Hematopoietic multipotent progenitor cell treated with erythropoietin and hydrocortisone succinate and interleukin-3 and kit ligand, for 8 days (in vitro differentiated cells): ENCODE data around the gene SPRTN.

Source experiments
- DNase-seq: peaks from one replicate; pipeline ENCODE4 v3.0.0-alpha.2; 2015

Gene SPRTN

GRCh38 chr1:231338270-231339128, at the start of gene SPRTN:
TSS of gene SPRTN (plus strand) at chr1:231338293. CDS start at chr1:231338384, 91 bp downstream.
- no peak for DNase-seq

- DNase-seq = no peak
Measured at GRCh38 chr1:231295938-231296337, 42.2 kb upstream of the SPRTN start.

- DNase-seq = no peak
Measured at GRCh38 chr1:231301990-231302389, 36.1 kb upstream of the SPRTN start.

GRCh38 chr1:231310391-231310934, 27.6 kb upstream of the SPRTN start:
- DNase-seq = no peak

- no peak for DNase-seq
Measured at GRCh38 chr1:231311720-231312431, 26.2 kb upstream of the SPRTN start.

- no peak for DNase-seq
Measured at GRCh38 chr1:231312432-231312788, 25.7 kb upstream of the SPRTN start.

GRCh38 chr1:231313661-231314060, 24.4 kb upstream of the SPRTN start:
- no peak for DNase-seq

GRCh38 chr1:231315887-231316286, 22.2 kb upstream of the SPRTN start:
- DNase-seq = peak; percentile 62

GRCh38 chr1:231317306-231318014, 20.6 kb upstream of the SPRTN start:
- DNase-seq = no peak

- DNase-seq = no peak
Measured at GRCh38 chr1:231318015-231318355, 20.1 kb upstream of the SPRTN start.

- DNase-seq = no peak
Measured at GRCh38 chr1:231318568-231318967, 19.5 kb upstream of the SPRTN start.

GRCh38 chr1:231319080-231319479, 19.0 kb upstream of the SPRTN start:
- DNase-seq = no peak

- DNase-seq = no peak
Measured at GRCh38 chr1:231322880-231323530, 15.1 kb upstream of the SPRTN start.

GRCh38 chr1:231324660-231325059, 13.4 kb upstream of the SPRTN start:
- DNase-seq = no peak

- no peak for DNase-seq
Measured at GRCh38 chr1:231326248-231326647, 11.8 kb upstream of the SPRTN start.

GRCh38 chr1:231327617-231328016, 10.5 kb upstream of the SPRTN start:
- no peak for DNase-seq

GRCh38 chr1:231329483-231329882, 8.6 kb upstream of the SPRTN start:
- DNase-seq = no peak

GRCh38 chr1:231332761-231333160, 5.3 kb upstream of the SPRTN start:
- DNase-seq = no peak

GRCh38 chr1:231334079-231334666, 3.9 kb upstream of the SPRTN start:
- no peak for DNase-seq

GRCh38 chr1:231334952-231335351, 3.1 kb upstream of the SPRTN start:
- DNase-seq = no peak

- peak; percentile 32 for DNase-seq
Measured at GRCh38 chr1:231335663-231336602, 2.2 kb upstream of the SPRTN start.
